ENCODE results near the gene ANO2. TPM values are rescaled to one million over a fixed set of nuclear protein-coding genes. Genes with fewer than 3 reads are reported as not detected.

The ANO2 gene
- total RNA-seq, 1 experiment from 2014 or later = 0.68 TPM

GRCh38 chr12:5921027-5921909, 23.8 kb downstream of the ANO2 start:
- H3K4me3 ChIP-seq (ENCODE audit: low read depth, low read length) = no peak overlapping the region
- Mint-ChIP-seq H3K9me3 (ENCODE audit: unreplicated experiment) (no peaks in the 10 kb centered on the region), H3K4me1 (ENCODE audit: low read depth, unreplicated experiment) (no peaks in the 10 kb centered on the region), H3K36me3 (ENCODE audit: insufficient read depth, unreplicated experiment) (no peaks in the 10 kb centered on the region), H3K4me3 (ENCODE audit: unreplicated experiment) (no peak overlapping the region), H3K27me3 (ENCODE audit: insufficient read depth, unreplicated experiment) (peaks cover 34% of the 10 kb centered on the region), H3K27ac (ENCODE audit: unreplicated experiment) (no peak overlapping the region)
- H3K4me1 ChIP-seq = no peaks in the 10 kb centered on the region
- H3K36me3 ChIP-seq (ENCODE audit: control insufficient read depth, insufficient read depth, low read length) = no peaks in the 10 kb centered on the region
- DNase-seq = no peak
- H3K27me3 ChIP-seq (replicated peaks; ENCODE audit: control insufficient read depth, insufficient read depth, low read length) = peaks cover 2% of the 10 kb centered on the region
- no TSS peak for BruUV-seq (replicated peaks)
- ChIA-PET CTCF (no interaction called here), POLR2A (no interaction called here)
- TF ChIP-seq, protein P1, sequence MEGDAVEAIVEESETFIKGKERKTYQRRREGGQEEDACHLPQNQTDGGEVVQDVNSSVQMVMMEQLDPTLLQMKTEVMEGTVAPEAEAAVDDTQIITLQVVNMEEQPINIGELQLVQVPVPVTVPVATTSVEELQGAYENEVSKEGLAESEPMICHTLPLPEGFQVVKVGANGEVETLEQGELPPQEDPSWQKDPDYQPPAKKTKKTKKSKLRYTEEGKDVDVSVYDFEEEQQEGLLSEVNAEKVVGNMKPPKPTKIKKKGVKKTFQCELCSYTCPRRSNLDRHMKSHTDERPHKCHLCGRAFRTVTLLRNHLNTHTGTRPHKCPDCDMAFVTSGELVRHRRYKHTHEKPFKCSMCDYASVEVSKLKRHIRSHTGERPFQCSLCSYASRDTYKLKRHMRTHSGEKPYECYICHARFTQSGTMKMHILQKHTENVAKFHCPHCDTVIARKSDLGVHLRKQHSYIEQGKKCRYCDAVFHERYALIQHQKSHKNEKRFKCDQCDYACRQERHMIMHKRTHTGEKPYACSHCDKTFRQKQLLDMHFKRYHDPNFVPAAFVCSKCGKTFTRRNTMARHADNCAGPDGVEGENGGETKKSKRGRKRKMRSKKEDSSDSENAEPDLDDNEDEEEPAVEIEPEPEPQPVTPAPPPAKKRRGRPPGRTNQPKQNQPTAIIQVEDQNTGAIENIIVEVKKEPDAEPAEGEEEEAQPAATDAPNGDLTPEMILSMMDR (IDR thresholded peaks at IDR 0.05; ENCODE audit: insufficient read depth in 1 of 2, low read depth in 1 of 2, low read length in 1 of 2, severe bottlenecking in 1 of 2, unreplicated experiment in 1 of 2) = no peak
- no peaks in the 10 kb centered on the region for H3K9me3 ChIP-seq
- intact Hi-C loops (cut with micrococcal nuclease; ENCODE audit: unreplicated experiment) = no loop called here

GRCh38 chr12:5916785-5917290, 28.2 kb downstream of the ANO2 start:
- Mint-ChIP-seq H3K4me3 (ENCODE audit: unreplicated experiment) (no peak overlapping the region), H3K9me3 (ENCODE audit: unreplicated experiment) (no peaks in the 10 kb centered on the region), H3K4me1 (ENCODE audit: low read depth, unreplicated experiment) (no peaks in the 10 kb centered on the region), H3K27ac (ENCODE audit: unreplicated experiment) (no peak overlapping the region), H3K36me3 (ENCODE audit: insufficient read depth, unreplicated experiment) (no peaks in the 10 kb centered on the region), H3K27me3 (ENCODE audit: insufficient read depth, unreplicated experiment) (peaks cover 46% of the 10 kb centered on the region)
- TF ChIP-seq, protein P1 (IDR thresholded peaks at IDR 0.05; ENCODE audit: insufficient read depth in 1 of 2, low read depth in 1 of 2, low read length in 1 of 2, severe bottlenecking in 1 of 2, unreplicated experiment in 1 of 2) = no peak
- Histone ChIP-seq H3K4me3 (ENCODE audit: low read depth, low read length) (no peak overlapping the region), H3K4me1 (no peaks in the 10 kb centered on the region), H3K27me3 (replicated peaks; ENCODE audit: control insufficient read depth, insufficient read depth, low read length) (peaks cover 6% of the 10 kb centered on the region), H3K9me3 (no peaks in the 10 kb centered on the region), H3K36me3 (ENCODE audit: control insufficient read depth, insufficient read depth, low read length) (no peaks in the 10 kb centered on the region)
- ChIA-PET CTCF (no interaction called here), POLR2A (no interaction called here)
- intact Hi-C loops (cut with micrococcal nuclease; ENCODE audit: unreplicated experiment) = no loop called here
- BruUV-seq (replicated peaks) = no TSS peak
- no peak for DNase-seq

GRCh38 chr12:5915511-5915910, 29.5 kb downstream of the ANO2 start:
- ChIA-PET POLR2A (no interaction called here), CTCF (no interaction called here)
- intact Hi-C loops (cut with micrococcal nuclease; ENCODE audit: unreplicated experiment) = no loop called here
- no peaks in the 10 kb centered on the region for H3K36me3 Mint-ChIP-seq (ENCODE audit: insufficient read depth, unreplicated experiment)
- BruUV-seq (replicated peaks) = no TSS peak
- H3K9me3 ChIP-seq = no peaks in the 10 kb centered on the region
- H3K4me1 ChIP-seq = no peaks in the 10 kb centered on the region
- no peak overlapping the region for H3K4me3 ChIP-seq (ENCODE audit: low read depth, low read length)
- no peak for DNase-seq
- H3K36me3 ChIP-seq (ENCODE audit: control insufficient read depth, insufficient read depth, low read length) = no peaks in the 10 kb centered on the region; the same call in 1 of the 2 replicates
- no peaks in the 10 kb centered on the region for H3K9me3 Mint-ChIP-seq (ENCODE audit: unreplicated experiment)
- TF ChIP-seq, protein P1 (IDR thresholded peaks at IDR 0.05; ENCODE audit: insufficient read depth in 1 of 2, low read depth in 1 of 2, low read length in 1 of 2, severe bottlenecking in 1 of 2, unreplicated experiment in 1 of 2) = no peak
- peaks cover 46% of the 10 kb centered on the region for H3K27me3 Mint-ChIP-seq (ENCODE audit: insufficient read depth, unreplicated experiment)
- no peak overlapping the region for H3K27ac Mint-ChIP-seq (ENCODE audit: unreplicated experiment)
- H3K27me3 ChIP-seq (replicated peaks; ENCODE audit: control insufficient read depth, insufficient read depth, low read length) = peaks cover 7% of the 10 kb centered on the region
- no peak overlapping the region for H3K4me3 Mint-ChIP-seq (ENCODE audit: unreplicated experiment)
- H3K4me1 Mint-ChIP-seq (ENCODE audit: low read depth, unreplicated experiment) = no peaks in the 10 kb centered on the region
